Hematopoietic multipotent progenitor cell (in vitro differentiated cells): Measurements from ENCODE around the gene GOT2. TPM values are rescaled to one million over a fixed set of nuclear protein-coding genes. Genes with fewer than 3 reads are reported as not detected.
"Not testable (repeated sequence)": the region's sequence is repeated elsewhere in the genome, so short reads cannot be mapped to it uniquely, and the experiment has no call there.

Experiments
- DNase-seq, 3 donors: peaks; one replicate each; pipeline ENCODE4 v3.0.0-alpha.2; 2011 to 2015; ENCODE audit warnings: low read depth in 2 of 3, low spot score in 2 of 3
- total RNA-seq: library from RNA; depleted of rRNA; stranded (reverse); fragments of >200 nt; gene quantifications from one replicate; pipeline ENCODE4 v1.2.3, GENCODE V29; 2012

GOT2 gene
- total RNA-seq, result 21.8 TPM

- peak; percentile 55 to 85 (median 81) for DNase-seq
These were observed at the start of gene GOT2 for GRCh38 chr16:58733671-58734458. Gene GOT2, minus strand, starts transcription at chr16:58734316. Its CDS starts 88 bp downstream, at chr16:58734228.

DNA sequence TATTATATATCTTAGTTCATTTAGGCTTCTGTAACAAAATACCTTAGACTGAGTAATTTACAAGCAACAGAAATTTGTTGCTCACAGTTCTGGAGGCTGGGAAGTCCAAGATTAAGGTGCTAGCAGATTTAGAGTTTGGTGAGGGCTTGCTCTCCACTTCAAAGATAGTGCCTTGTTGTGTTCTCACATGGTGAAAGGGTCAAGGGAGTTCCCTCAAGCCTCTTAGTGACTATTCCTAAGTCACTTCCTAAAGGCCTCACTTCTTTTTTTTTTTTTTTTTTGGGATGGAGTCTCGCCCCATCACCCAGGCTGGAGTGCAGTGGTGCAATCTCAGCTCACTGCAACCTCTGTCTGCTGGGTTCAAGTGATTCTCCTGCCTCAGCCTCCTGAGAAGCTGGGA, 45.2 kb upstream of the GOT2 start:
- DNase-seq, result not testable (repeated sequence)

DNA sequence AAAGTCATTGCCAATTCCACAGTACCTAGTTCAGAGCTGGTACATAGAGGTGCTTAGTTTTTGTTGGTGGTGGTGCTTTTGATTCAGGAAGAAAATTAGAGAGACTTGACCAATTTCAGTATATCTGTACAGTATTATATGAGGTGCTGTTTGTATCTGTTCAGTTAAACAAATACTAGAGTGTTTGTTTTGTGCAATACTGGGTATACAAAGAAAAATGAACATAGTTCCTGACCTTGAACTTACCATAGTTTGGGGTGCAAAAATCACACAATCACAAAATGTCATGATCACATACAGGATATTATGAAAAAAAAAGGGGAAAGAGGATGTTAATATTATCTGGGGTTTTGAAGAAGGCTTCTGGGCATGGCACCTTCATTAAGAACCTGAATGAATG, 39.8 kb upstream of the GOT2 start:
- DNase-seq, result no peak

- no peak for DNase-seq
These were observed 34.0 kb upstream of the GOT2 start for GRCh38 chr16:58768145-58768544.

- no peak for DNase-seq
These were observed 33.5 kb upstream of the GOT2 start for GRCh38 chr16:58767581-58767980.

DNA sequence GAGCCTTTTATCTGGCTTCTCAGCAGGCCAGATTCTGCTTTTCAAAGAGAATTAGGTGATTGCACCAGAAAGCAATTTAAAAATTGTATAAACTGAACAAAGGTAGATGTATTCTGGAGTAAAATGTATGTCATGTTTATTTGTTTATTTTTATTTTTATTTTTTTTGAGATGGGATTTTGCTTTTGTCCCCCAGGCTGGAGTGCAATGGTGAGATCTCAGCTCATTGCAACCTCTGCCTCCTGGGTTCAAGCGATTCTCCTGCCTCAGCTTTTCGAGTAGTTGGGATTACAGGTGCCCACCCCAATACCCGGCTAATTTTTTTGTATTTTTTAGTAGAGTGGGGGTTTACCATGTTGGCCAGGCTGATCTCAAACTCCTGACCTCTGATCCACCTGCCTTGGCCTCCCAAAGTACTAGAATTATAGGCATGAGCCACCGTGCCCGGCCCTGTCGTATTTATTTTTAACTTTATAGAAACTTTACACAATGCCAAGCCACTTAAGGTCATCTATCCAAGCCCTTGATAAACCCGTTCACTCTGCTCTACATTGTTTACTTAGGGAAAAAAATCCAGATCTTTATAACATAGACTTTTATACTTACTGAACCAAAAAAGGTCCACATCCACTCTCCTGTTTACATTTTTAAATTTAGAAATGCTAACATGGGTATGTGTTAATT, 22.7 kb upstream of the GOT2 start:
- DNase-seq, result no peak

- peak; percentile 47 to 91 (median 81) for DNase-seq
These were observed 22.0 kb upstream of the GOT2 start for GRCh38 chr16:58755989-58756649.

DNA sequence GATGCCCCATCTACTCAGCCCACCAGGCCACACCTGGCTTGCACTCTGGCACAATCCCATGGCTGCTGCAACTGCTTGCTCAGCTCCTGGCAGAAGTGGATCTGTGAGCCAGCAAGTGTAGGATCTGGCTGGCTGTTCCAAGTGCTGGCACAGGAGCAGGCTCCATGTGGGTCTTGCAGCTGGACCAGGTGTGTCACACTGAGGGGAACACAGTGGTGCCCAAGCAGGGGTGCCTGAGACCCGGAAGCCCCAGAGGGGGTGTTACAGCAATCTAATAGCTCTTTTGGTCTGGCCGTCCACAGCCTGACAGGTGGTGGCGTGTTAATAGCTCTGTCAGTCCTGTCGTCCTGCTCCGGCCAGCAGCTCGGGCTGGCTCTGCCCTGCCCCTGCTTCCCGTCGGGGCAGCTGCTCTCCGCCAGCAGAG, 19.6 kb upstream of the GOT2 start:
- no peak for DNase-seq

- no peak for DNase-seq
These were observed 10.4 kb upstream of the GOT2 start for GRCh38 chr16:58744497-58744896.

- DNase-seq, result no peak
These were observed 7.9 kb upstream of the GOT2 start for GRCh38 chr16:58741976-58742375.

- no peak for DNase-seq
These were observed 7.0 kb upstream of the GOT2 start for GRCh38 chr16:58741166-58741565.

GRCh38 chr16:58738672-58739296, 4.7 kb upstream of the GOT2 start:
- DNase-seq, result no peak

- not testable (repeated sequence) for DNase-seq
These were observed 2.2 kb upstream of the GOT2 start for GRCh38 chr16:58736341-58736740.

GRCh38 chr16:58734459-58734787, 307 bp upstream of the GOT2 start:
- DNase-seq, result no peak

GRCh38 chr16:58733248-58733670, 857 bp downstream of the GOT2 start:
- no peak for DNase-seq

GRCh38 chr16:58732545-58733247, 1.4 kb downstream of the GOT2 start:
- DNase-seq, result no peak

DNA sequence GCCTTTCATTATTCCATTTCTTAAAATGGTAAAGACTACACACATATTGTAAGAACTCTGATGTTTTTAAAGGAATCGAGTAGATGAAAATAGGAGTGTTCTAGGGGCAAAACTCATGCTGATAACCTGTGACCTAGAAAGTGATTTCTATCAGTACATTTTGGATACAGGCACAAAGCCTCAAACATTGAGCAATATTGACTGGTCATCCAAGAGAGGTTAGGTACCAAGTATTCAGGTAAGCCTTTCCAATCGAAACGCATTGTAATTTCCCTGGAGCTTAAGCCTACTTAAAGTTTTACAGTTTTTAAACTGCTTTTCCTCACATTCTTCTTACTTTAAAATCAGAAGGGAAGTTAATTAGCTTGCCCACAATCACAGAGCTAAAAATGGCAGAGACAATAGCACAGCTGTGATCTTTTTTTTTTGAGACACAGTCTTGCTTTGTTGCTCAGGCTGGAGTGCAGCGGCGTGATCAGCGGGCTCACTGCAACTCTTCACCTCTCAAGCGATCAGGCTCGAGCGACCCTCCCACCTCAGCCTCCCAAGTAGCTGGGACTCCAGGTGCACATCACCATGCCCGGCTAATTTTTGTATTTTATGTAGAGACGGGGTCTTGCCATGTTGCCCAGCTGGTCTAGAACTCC, 3.3 kb downstream of the GOT2 start:
- no peak for DNase-seq

- no peak for DNase-seq
These were observed 6.1 kb downstream of the GOT2 start for GRCh38 chr16:58727796-58728568.

GRCh38 chr16:58727028-58727781, 6.9 kb downstream of the GOT2 start:
- no peak for DNase-seq
